H1 (cell line): ENCODE data around the gene PORCN. TPM values are rescaled to one million over a fixed set of nuclear protein-coding genes. Genes with fewer than 3 reads are reported as not detected.

ENCODE experiments used
- CTCF ChIA-PET: fragments of 300-600 bp; sonication (Branson Sonifier 250); formaldehyde crosslinking; loops from one replicate; lab custom pipeline; 2021; ENCODE audit not compliant: partially characterized antibody; lab: Charles Lee
- POLR2A ChIA-PET: fragments of 300-600 bp; sonication (Branson Sonifier 250); formaldehyde crosslinking; loops from one replicate; lab custom pipeline; 2021; ENCODE audit warnings: inconsistent platforms; ENCODE audit not compliant: partially characterized antibody; lab: Charles Lee
- DNase-seq, 2 experiments: peaks; one replicate each; pipeline versions ENCODE4 v3.0.0 to v3.0.0-alpha.2; 2010 to 2022; ENCODE audit warnings: low spot score in 2 of 2, low read depth in 1 of 2, mixed read lengths in 1 of 2
- FAIRE-seq: peaks from 2 replicates; lab custom pipeline; 2011; peaks lifted over from hg19 to GRCh38; lab: Jason Lieb, UNC
- H2AFZ ChIP-seq: 2 replicates; pipeline ENCODE4 v1.8.1; 2012; ENCODE audit warnings: low read length, inconsistent platforms
- H2AK5ac ChIP-seq: 2 replicates; pipeline ENCODE4 v1.6.1; 2013; ENCODE audit warnings: low read depth, low read length
- H2BK120ac ChIP-seq: replicated peaks from 2 replicates; pipeline ENCODE3; 2013; ENCODE audit warnings: low read depth, low read length, inconsistent platforms
- H2BK12ac ChIP-seq: 2 replicates; pipeline ENCODE4 v1.6.1; 2013; ENCODE audit warnings: low read depth, low read length
- H2BK15ac ChIP-seq: 2 replicates; pipeline ENCODE4 v1.6.1; 2013; ENCODE audit warnings: low read length
- H2BK20ac ChIP-seq: 2 replicates; pipeline ENCODE4 v1.6.1; 2013; ENCODE audit warnings: low read length
- H2BK5ac ChIP-seq: 2 replicates; pipeline ENCODE4 v1.6.1; 2013; ENCODE audit warnings: low read depth, low read length
- H3K14ac ChIP-seq: 2 replicates; pipeline ENCODE4 v1.6.1; 2013; ENCODE audit warnings: inconsistent platforms; ENCODE audit not compliant: insufficient read length
- H3K18ac ChIP-seq: 2 replicates; pipeline ENCODE4 v1.6.1; 2013; ENCODE audit warnings: low read length; ENCODE audit errors: extremely low read depth
- H3K23ac ChIP-seq: 2 replicates; pipeline ENCODE4 v1.6.1; 2013; ENCODE audit warnings: inconsistent platforms; ENCODE audit not compliant: insufficient read length
- H3K23me2 ChIP-seq: 2 replicates; pipeline ENCODE4 v1.6.1; 2013; ENCODE audit warnings: low read depth, low read length
- H3K27ac ChIP-seq: 2 replicates; pipeline ENCODE4 v1.6.1; 2011; ENCODE audit warnings: low read depth, low read length, inconsistent platforms
- H3K27me3 ChIP-seq, 4 experiments: replicated peaks in 1 of 4; 1 replicate in 1 of 4; 2 replicates in 3 of 4; pipeline versions ENCODE4 v1.6.1 to v1.8.1; 2011 to 2013; ENCODE audit warnings: low read length in 3 of 4, mild to moderate bottlenecking in 3 of 4, inconsistent platforms in 2 of 4, mixed read lengths in 2 of 4, moderate library complexity in 1 of 4; ENCODE audit not compliant: control insufficient read depth in 3 of 4, insufficient read depth in 3 of 4; ENCODE audit errors: extremely low read depth in 1 of 4
- H3K36me3 ChIP-seq, 4 experiments: 2 replicates each; pipeline versions ENCODE4 v1.6.1 to v1.8.1; 2011 to 2013; ENCODE audit warnings: mild to moderate bottlenecking in 4 of 4, low read length in 3 of 4, moderate library complexity in 2 of 4, control low read depth in 1 of 4, inconsistent platforms in 1 of 4; ENCODE audit not compliant: insufficient read depth in 4 of 4, control insufficient read depth in 2 of 4
- H3K4ac ChIP-seq: replicated peaks from 2 replicates; pipeline ENCODE3; 2013; ENCODE audit warnings: low read length, low read depth, mixed read lengths, inconsistent platforms; ENCODE audit not compliant: insufficient read length
- H3K4me1 ChIP-seq, 4 experiments: replicated peaks in 1 of 4; 1 replicate in 1 of 4; 2 replicates in 3 of 4; pipeline versions ENCODE4 v1.6.1 to v1.8.1; 2011 to 2013; ENCODE audit warnings: low read length in 3 of 4, inconsistent platforms in 2 of 4, mixed read lengths in 1 of 4; ENCODE audit not compliant: insufficient read depth in 4 of 4, control insufficient read depth in 3 of 4
- H3K4me2 ChIP-seq, 2 experiments: 2 replicates each; pipeline versions ENCODE4 v1.6.1 to v1.8.1; 2011 to 2013; ENCODE audit warnings: low read depth in 2 of 2, low read length in 2 of 2, control low read depth in 1 of 2, inconsistent platforms in 1 of 2, mild to moderate bottlenecking in 1 of 2; ENCODE audit not compliant: insufficient read depth in 1 of 2
- H3K4me3 ChIP-seq, 4 experiments: fragments of 200-600, 300-600 bp in 1 of 4; sonication (generic), shearing (Covaris generic), sonication (Bioruptor Twin) in 1 of 4; 2 replicates each; pipeline versions ENCODE4 v1.5.1 to v1.8.1; 2011 to 2016; ENCODE audit warnings: low read length in 4 of 4, low read depth in 3 of 4, control low read depth in 2 of 4, inconsistent platforms in 2 of 4, mild to moderate bottlenecking in 2 of 4, mixed read lengths in 1 of 4, moderate library complexity in 1 of 4; ENCODE audit not compliant: insufficient read depth in 2 of 4; ENCODE audit errors: extremely low read depth in 1 of 4
- H3K56ac ChIP-seq: replicated peaks from 2 replicates; pipeline ENCODE3; 2013; ENCODE audit warnings: low read depth, mild to moderate bottlenecking, mixed read lengths, low read length, inconsistent platforms; ENCODE audit not compliant: insufficient read length
- H3K79me1 ChIP-seq: 2 replicates; pipeline ENCODE4 v1.6.1; 2013; ENCODE audit warnings: low read depth, low read length, control low read depth
- H3K79me2 ChIP-seq, 2 experiments: 2 replicates each; pipeline versions ENCODE4 v1.6.1 to v1.8.1; 2012 to 2013; ENCODE audit warnings: low read length in 2 of 2, mild to moderate bottlenecking in 2 of 2, inconsistent platforms in 1 of 2; ENCODE audit not compliant: insufficient read depth in 2 of 2, control insufficient read depth in 1 of 2
- H3K9ac ChIP-seq, 4 experiments: replicated peaks in 1 of 4; 1 replicate in 1 of 4; 2 replicates in 3 of 4; pipeline versions ENCODE4 v1.6.1 to v1.8.1; 2011 to 2013; ENCODE audit warnings: low read depth in 3 of 4, low read length in 3 of 4, control low read depth in 2 of 4, mild to moderate bottlenecking in 2 of 4, moderate library complexity in 2 of 4, inconsistent platforms in 1 of 4; ENCODE audit errors: extremely low read depth in 1 of 4
- H3K9me3 ChIP-seq, 2 experiments: 2 replicates each; pipeline versions ENCODE4 v1.6.1 to v1.8.1; 2012 to 2013; ENCODE audit warnings: mild to moderate bottlenecking in 2 of 2, moderate library complexity in 2 of 2, control low read depth in 1 of 2, inconsistent platforms in 1 of 2, low read depth in 1 of 2, low read length in 1 of 2, mixed read lengths in 1 of 2; ENCODE audit not compliant: insufficient read depth in 2 of 2
- H4K20me1 ChIP-seq, 2 experiments: replicated peaks in 1 of 2; 2 replicates each; pipeline versions ENCODE3 to v1.8.1; 2011 to 2013; ENCODE audit warnings: inconsistent platforms in 2 of 2, low read length in 2 of 2, mild to moderate bottlenecking in 1 of 2; ENCODE audit not compliant: insufficient read depth in 2 of 2, control insufficient read depth in 1 of 2
- H4K5ac ChIP-seq: 2 replicates; pipeline ENCODE4 v1.6.1; 2013; ENCODE audit warnings: low read length, low read depth, mixed read lengths, inconsistent platforms; ENCODE audit not compliant: insufficient read length
- H4K8ac ChIP-seq: 2 replicates; pipeline ENCODE4 v1.8.0; 2013; ENCODE audit warnings: mild to moderate bottlenecking, moderate library complexity, low read length, inconsistent platforms; ENCODE audit not compliant: insufficient read depth; ENCODE audit errors: extremely low read depth
- H4K91ac ChIP-seq: replicated peaks from 2 replicates; pipeline ENCODE3; 2013; ENCODE audit warnings: low read length, mixed read lengths, inconsistent platforms; ENCODE audit not compliant: insufficient read length
- KDM5A ChIP-seq: fragments of 200-600 bp; IDR thresholded peaks from 2 replicates; pipeline ENCODE4 v1.7.1; 2012; ENCODE audit warnings: mild to moderate bottlenecking, low read length, inconsistent platforms, mixed read lengths
- TEAD4 ChIP-seq: IDR thresholded peaks from 2 replicates; pipeline ENCODE4 v1.6.1; 2012; ENCODE audit warnings: low read depth, low read length, inconsistent platforms, mixed read lengths
- WGBS, 2 experiments: shearing (Covaris generic) in 1 of 2; methylation state at CpG; one replicate each; pipeline versions ENCODE4 v1.1.6 to v1.1.7; 2013 to 2015; ENCODE audit warnings: low lambda C conversion rate in 2 of 2, mixed read lengths in 2 of 2, inconsistent platforms in 1 of 2, low coverage in 1 of 2, missing lambda C conversion rate in 1 of 2; ENCODE audit not compliant: insufficient replicate concordance in 2 of 2, insufficient coverage in 1 of 2, insufficient read length in 1 of 2; ENCODE audit errors: extremely low coverage in 1 of 2, missing lambda C conversion rate in 1 of 2; 5-methylcytosine and 5-hydroxymethylcytosine counted together
- polyA plus RNA-seq, 7 experiments: library from polyadenylated mRNA; depleted of rRNA in 3 of 7; stranded (reverse) in 5 of 7; unstranded in 2 of 7; fragments of >200 nt in 5 of 7; fragments of 200-250 nt in 2 of 7; gene quantifications; 1 replicate in 5 of 7; 2 replicates in 1 of 7; 4 replicates in 1 of 7; pipeline versions ENCODE4 v1.2.1 to v1.2.3, GENCODE V29; 2011 to 2013; ENCODE audit warnings: missing spikeins in 2 of 7, mixed read lengths in 2 of 7
- total RNA-seq: library from RNA; stranded (reverse); fragmentation: NEBNext Ultra II Directional; extraction: Animal tissue kit (Norgen Biotek cat#: 25700); gene quantifications from 2 replicates; pipeline ENCODE4 v1.2.1, GENCODE V29; 2021
- TF ChIP-seq, protein P1 (sequence below): IDR thresholded peaks from 2 replicates; pipeline ENCODE4 v1.6.1; 2012; ENCODE audit warnings: inconsistent platforms

PORCN gene
- total and polyA plus RNA-seq, 2 of the 8 experiments (the other 6 are each of a cell fraction or from before 2014, with no cell fraction given), result 14.6 to 34.1 TPM

DNA sequence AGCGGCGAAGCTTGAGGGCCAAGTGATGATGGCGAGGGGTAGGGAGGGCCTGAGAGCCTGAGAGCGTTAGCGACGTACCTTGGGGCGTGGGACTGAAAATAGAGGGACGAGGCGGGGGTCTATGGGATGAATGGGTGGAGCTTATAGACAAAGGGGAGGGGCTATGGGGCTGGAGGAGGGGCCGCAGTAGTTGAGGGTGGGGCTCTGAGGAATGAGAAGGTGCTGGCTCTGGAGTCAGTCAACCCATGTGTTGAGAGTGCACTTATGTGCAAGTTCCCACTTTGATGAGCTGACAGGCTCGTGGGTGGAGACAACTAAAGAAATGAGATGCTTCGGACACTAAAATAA, 31.2 kb downstream of the PORCN start:
- no peak overlapping the region for H3K56ac ChIP-seq
- ChIA-PET CTCF (no interaction called here), POLR2A (interaction anchor here (1.1 to 2.5 kb wide), 3 partner anchors 11 to 36 kb away, joined by 3 to 22 read pairs (median 5); partner anchors contain the start of gene RBM3)
- H4K5ac ChIP-seq, result no peak overlapping the region
- peak overlapping the region; percentile 46 to 82 (median 52) for H3K4me3 ChIP-seq
- 0 out of 4 replicates have a peak, but pooled peaks cover 0 to 5% of the 10 kb centered on the region in 2 experiments for H3K79me2 ChIP-seq
- H3K27me3 ChIP-seq, result no peaks in the 10 kb centered on the region
- no peak overlapping the region for H2BK15ac ChIP-seq
- H4K8ac ChIP-seq, result no peak overlapping the region
- peaks cover 0 to 3% (median 0%) of the 10 kb centered on the region in 4 experiments; a peak in 1 of 8 replicates for H3K36me3 ChIP-seq
- DNase-seq, result no peak
- peak overlapping the region in 1 of 4 experiments; percentile 55; a peak in 3 of 7 replicates for H3K9ac ChIP-seq
- no peak overlapping the region for H2BK20ac ChIP-seq
- no peak overlapping the region for H2BK12ac ChIP-seq
- H3K14ac ChIP-seq, result no peak overlapping the region
- peak overlapping the region; percentile 44; the same call in 1 of the 2 replicates for H2BK5ac ChIP-seq
- FAIRE-seq, result peak; percentile 32
- H3K79me1 ChIP-seq, result 0 out of 2 replicates have a peak, but pooled peaks cover 2% of the 10 kb centered on the region
- peak overlapping the region; percentile 65; the same call in 1 of the 2 replicates for H2AFZ ChIP-seq
- no peaks in the 10 kb centered on the region for H4K20me1 ChIP-seq
- H3K23me2 ChIP-seq, result no peaks in the 10 kb centered on the region
- H3K23ac ChIP-seq, result no peak overlapping the region
- H3K4me2 ChIP-seq, result peak overlapping the region; percentile 50 to 61
- H2AK5ac ChIP-seq, result no peak overlapping the region
- H3K4ac ChIP-seq, result no peak overlapping the region
- no peak overlapping the region for H4K91ac ChIP-seq
- H3K18ac ChIP-seq, result no peak overlapping the region
- 26% methylated on average over 5 of the region's 12 CpGs; no CpG with 5 or more reads in 1 of the 2 experiments for WGBS, 2 experiments
- H3K9me3 ChIP-seq, result no peaks in the 10 kb centered on the region
- H3K27ac ChIP-seq, result no peak overlapping the region
- H3K4me1 ChIP-seq, result no peaks in the 10 kb centered on the region
- no peak overlapping the region for H2BK120ac ChIP-seq
- TF ChIP-seq, protein P1, sequence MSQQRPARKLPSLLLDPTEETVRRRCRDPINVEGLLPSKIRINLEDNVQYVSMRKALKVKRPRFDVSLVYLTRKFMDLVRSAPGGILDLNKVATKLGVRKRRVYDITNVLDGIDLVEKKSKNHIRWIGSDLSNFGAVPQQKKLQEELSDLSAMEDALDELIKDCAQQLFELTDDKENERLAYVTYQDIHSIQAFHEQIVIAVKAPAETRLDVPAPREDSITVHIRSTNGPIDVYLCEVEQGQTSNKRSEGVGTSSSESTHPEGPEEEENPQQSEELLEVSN, result no peak
- no peak for TF ChIP-seq TEAD4
- TF ChIP-seq KDM5A, result no peak
